Stimulated activated CD8-positive, alpha-beta memory T cell treated with anti-CD3 and anti-CD28 coated beads, Interleukin-12 subunit alpha, Interleukin-12 subunit beta, amount 100 ng/mL, for 1 hour (primary cell): ENCODE data around the gene SLC25A30.
"Not testable (repeated sequence)": the region's sequence is repeated elsewhere in the genome, so short reads cannot be mapped to it uniquely, and the experiment has no call there.

Source experiments
- DNase-seq: peaks from one replicate; pipeline ENCODE4 v3.0.0-alpha.2; 2020; ENCODE audit warnings: low read depth

The SLC25A30 gene

DNA sequence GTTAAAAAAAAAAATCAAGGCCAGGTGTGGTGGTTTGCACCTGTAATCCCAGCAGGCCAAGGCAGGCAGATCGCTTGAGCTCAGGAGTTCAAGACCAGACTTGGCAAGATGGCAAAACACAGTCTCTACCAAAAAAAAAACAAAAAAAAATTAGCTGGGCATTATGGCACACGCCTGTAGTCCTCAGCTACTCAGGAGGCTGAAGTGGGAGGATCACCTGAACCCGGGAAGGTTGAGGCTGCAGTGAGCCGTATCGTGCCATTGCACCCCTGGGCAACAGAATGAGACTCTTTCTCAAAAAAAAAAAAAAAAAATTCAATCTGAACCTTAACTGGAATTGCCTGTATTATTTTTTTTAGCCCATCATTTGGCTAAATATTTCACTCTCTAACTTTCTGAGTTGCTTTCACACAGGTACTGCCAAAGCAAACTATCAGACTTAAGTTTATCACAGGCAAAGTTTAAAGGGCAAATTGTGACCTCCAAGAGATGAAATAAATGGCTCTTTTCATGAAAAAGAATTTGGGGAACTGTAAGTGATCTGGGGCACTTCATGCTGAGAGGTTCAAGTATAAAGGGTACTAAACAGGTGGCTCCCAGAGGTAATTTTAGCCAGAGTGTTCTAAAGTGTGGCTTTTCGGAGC, 14.7 kb upstream of the SLC25A30 start:
- DNase-seq = no peak

- not testable (repeated sequence) for DNase-seq
Measured at GRCh38 chr13:45426056-45426841, 8.1 kb upstream of the SLC25A30 start.

DNA sequence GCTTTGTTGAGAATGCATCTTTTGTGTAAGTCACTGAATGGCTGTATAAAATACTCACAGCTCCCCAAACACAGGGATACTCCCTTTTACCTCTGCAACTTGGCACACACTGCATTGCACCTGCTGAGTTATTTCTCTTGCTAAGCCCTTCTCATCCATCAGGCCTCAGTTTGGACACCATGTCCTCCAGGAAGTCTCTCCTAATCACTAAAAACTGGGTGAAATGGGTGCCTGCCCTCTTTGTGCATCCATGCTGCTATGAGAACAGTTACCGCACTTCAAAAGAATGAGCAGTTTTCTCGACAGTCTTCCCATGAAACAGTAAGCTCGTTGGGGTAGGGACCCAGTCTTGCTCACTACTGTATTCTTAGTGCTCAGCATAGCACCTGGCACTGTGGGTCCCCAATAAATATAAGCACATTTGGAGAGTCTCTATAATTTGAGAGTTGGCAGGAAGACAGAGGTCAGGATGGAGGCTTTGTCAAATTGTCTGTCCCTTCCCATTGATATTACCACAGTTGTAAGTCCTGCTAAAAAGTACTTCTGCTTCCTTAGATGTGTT, 4.6 kb upstream of the SLC25A30 start:
- no peak for DNase-seq

- no peak for DNase-seq
Measured at GRCh38 chr13:45419945-45420344, 1.8 kb upstream of the SLC25A30 start.

- DNase-seq = not testable (repeated sequence)
Measured at GRCh38 chr13:45419389-45419788, 1.2 kb upstream of the SLC25A30 start.

DNA sequence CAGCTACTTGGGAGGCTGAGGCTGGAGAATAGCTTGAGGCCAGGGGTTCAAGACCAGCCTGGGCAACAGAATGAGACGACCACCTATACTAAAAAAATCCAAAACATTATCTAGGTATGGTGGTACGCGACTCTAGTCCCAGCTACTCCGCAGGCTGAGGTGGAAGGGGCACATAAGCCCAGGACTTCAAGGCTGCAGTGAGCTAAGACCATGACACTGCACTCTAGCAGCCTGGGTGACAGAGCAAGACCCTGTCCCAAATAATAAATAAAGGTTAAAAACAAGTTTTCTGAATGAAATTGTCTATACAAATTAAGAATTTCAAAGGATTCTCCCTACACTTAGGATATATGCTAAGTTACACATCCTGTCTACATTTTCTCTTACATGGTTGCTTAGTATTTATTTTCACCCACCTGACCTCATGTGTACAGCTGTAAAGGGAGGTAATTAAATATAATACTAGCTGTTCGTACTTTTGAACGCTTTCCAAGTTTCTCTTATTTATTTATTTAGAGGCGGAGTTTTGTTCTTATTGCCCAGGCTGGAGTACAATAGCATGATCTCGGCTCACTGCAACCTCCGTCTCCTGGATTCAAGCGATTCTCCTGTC, 1.6 kb downstream of the SLC25A30 start:
- DNase-seq = no peak

GRCh38 chr13:45415112-45415511, 3.1 kb downstream of the SLC25A30 start:
- no peak for DNase-seq

DNA sequence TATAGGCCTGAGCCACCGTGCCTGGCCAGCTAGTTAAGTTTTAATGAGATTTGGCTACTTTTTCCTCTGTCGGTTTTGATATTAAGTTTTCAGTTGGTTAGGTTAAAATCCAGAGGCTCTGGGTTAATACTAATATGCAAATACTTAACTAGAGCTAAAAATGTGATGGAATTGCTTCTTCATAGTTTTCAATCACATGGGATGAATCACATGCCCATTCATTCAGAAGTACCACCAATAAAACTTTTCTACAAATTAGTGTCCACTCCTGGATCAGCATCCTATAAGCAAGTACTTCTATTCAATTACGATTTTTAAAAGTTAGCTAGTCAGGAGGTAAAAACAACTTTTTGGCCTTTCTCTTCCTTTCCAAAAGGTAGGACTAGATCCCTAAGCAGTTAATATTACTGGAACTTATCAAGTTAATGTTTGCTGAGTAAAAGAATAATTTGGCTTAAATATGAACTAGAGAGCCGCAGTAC, 4.3 kb downstream of the SLC25A30 start:
- no peak for DNase-seq

- no peak for DNase-seq
Measured at GRCh38 chr13:45412274-45413049, 5.7 kb downstream of the SLC25A30 start.

DNA sequence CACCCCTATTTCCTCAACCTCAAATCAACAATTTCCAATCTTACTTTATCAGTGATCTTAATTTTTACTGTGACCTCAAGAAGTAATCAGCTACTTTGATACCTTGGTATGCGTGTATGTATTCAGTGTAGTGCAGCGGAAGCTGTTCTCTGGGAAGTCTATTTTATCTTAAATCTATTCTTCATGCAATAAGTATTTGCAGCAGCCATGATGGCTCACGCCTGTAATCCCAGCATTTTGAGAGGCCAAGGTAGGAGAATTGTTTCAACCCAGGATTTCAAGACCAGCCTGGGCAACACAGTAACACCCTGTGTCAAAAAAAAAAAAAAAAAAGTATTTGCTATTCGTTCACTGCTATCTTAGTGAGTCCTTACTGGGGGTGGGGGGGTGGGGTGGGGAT, 6.5 kb downstream of the SLC25A30 start:
- DNase-seq = no peak

DNA sequence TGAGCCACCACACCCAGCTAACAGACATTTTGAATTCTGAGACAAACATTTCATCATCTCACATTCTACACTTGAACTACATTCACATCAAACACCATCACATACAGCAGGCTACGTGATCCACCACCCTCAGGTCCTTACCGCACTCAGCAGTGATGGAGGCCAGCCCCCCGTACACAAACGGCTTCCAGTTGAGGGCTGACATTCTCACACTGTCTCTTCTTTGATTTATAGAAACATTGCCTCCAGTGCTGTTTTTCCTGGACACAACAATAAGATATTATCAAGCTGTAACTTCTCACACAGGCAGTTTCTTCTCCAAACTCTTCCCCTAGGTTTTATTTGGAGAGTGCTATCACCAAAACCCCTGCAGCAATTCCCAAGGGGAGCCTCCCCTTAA, 7.0 kb downstream of the SLC25A30 start:
- DNase-seq = no peak

GRCh38 chr13:45410466-45410865, 7.7 kb downstream of the SLC25A30 start:
- DNase-seq = no peak

- DNase-seq = no peak
Measured at GRCh38 chr13:45410001-45410400, 8.2 kb downstream of the SLC25A30 start.

GRCh38 chr13:45406421-45406820, 11.8 kb downstream of the SLC25A30 start:
- DNase-seq = no peak

DNA sequence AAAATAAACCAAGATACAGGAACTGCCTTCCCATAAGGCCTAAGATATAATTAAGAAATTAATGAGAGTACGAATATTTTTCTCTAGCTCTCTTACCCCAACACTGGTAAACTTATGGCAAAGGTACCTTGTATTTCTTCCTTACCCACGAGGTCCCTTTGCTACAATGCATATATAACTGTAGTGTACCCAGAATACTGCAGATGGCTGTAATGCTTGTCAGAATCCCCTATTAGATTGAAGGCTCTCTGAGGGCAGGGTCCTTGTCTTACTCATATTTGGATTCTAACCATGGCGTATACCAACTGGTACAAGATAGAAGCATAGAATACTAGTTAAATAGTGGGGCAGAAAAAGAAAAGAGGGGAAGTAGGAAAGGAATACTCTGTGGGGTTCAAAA, 15.1 kb downstream of the SLC25A30 start:
- DNase-seq = no peak

GRCh38 chr13:45402641-45403040, 15.5 kb downstream of the SLC25A30 start:
- DNase-seq = no peak

DNA sequence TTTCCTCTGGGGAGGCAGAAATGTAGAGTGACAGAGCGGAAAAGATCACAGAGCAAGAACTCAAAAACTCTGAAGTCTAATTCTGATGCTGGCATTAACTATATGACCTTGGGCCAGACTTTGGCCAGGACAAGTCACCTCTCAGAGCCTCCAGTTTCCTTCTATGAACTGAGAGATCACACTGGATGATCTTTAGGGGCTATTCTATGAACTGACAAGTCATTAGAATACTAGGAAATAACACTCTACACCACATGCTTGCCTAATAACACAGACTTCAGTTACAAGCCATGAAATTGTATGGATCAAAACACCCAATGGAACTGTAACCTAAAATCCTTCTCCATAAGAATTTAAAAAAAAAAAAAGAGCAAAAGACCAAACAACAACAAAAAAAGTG, 16.9 kb downstream of the SLC25A30 start:
- no peak for DNase-seq

DNA sequence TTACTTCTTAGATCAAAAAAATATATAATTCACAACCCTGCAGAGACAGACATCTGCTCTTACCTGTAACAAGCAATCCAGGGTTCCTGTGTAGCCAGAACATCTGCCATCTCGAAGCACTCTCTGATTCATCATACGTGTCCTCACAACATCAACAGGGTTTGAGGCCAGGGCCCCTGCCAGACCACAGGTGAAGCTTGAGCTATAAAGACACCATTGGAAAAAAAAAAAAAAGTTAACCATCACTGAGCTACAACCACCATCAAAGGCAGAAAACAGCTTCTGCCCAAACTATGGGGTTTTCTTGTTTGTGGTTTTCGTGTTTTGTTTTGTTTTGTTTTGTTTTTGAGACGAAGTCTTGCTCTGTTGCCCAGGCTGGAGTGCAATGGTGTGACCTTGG, 19.3 kb downstream of the SLC25A30 start:
- DNase-seq = peak; percentile 25

DNA sequence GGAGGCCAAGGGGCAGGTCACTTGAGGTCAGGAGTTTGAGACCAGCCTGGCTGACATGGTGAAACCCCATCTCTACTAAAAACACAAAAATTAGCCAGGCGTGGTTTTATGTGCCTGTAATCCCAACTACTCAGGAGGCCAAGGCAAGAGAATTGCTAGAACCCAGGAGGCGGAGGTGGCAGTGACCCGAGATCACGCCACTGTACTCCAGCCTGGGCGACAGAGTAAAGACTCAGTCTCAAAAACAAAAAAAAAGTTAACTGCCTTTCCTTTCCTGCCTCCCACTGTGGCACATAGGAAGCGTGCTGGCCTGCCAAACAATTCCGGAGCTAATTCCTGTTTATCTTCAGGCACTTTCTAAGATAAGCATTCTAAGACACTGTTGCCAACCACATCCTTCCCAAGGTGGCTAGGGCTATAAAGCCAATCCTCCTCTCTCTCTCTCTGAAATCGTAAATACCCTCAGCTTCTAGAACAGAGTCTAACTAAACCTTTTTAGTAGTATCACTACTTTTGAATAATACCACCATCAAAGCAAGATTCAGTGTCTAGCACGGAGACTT, 21.6 kb downstream of the SLC25A30 start:
- DNase-seq = no peak

DNA sequence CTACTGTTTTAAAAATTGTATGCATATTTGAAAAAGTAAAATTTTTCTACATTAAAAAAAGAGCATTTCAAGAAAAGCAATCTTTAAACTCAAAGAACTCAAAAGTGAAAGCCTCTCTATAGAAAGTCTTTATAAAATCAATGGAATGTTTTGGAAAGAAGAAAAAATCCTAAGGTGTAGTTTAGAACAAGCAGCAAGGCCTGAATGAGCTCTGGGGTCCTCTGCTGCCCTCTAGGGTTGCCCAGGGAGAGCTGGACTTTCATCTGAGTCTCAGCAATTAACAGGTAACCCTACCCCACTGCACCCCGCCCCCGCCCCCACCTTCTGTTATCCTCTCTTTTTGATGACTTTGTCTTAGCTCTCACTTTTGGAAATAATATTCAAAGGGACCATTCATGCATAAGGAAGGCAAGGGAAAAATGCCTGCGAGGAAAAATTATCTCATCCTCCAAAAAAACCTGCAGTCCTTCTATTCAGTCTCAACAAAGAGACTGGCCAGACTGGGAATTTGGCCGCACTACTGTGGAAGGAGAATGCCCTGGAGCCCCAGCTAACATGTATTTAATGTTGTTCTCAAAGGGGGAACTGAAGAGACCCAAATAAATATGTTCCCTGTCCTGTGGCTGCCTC, 24.1 kb downstream of the SLC25A30 start:
- DNase-seq = no peak

- DNase-seq = no peak
Measured at GRCh38 chr13:45392811-45393210, 25.4 kb downstream of the SLC25A30 start.
